Activated T-cell treated with anti-CD3 and anti-CD28 coated beads for 24 hours (primary cell): ENCODE results near the gene ZNF689.

ENCODE experiments used
- DNase-seq: peaks from one replicate; pipeline ENCODE4 v3.0.0-alpha.2; 2020; ENCODE audit warnings: low read depth

Gene ZNF689

GRCh38 chr16:30562021-30562420 lies 48.2 kb downstream of the ZNF689 start:
- no peak for DNase-seq

DNA sequence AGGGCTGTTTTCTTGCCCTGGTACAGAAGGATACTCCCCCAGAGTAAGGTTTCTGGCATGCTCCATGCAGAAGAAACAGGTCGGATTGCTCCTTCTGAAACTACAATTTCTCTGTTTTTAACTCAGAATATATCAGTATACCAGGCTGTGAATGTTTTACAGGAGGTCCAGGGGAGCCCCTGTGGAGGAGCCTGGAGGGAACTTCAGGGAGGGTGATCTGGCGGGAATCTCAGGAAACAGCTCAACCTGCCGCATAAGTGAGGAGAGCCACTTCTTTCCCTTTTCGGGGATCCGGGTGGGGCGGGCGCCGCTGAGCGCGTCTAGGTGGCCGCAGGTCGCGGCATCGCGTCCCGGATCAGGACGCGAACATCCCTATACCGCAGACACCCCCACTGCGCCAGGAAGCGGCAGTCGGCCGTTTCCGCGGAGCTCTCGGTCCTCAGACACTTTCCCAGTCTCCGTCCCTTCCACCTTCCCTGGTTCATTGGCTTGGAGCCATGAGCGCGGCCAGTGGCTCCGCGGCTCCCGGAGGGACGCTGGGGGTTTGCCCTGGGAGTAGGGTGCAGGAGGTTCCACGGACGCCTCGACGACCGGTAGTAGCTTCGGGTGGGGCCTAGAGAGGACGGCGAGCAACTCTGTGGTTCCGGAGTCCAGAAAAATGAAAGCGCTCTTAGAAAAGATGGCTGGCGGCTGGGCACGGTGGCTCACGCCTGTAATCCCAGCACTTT lies 48.9 kb downstream of the ZNF689 start:
- no peak for DNase-seq

DNA sequence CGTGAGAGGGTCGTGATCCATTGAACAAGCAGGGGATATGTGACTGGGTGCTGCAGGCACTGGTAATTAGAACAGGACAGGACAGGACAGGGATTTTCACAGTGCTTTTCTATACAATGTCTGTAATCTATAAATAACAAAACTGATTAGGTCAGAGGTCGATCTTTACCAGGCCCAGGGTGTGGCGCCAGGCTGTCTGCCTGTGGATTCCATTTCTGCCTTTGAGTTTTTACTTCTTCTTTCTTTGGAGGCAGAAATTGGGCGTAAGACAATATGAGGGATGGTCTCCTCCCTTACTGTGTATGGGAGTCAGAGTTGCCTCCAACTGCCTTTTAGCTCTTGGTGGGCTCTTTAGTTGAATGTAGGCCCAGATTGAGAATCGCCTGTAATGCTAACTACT lies 50.5 kb downstream of the ZNF689 start:
- no peak for DNase-seq

DNA sequence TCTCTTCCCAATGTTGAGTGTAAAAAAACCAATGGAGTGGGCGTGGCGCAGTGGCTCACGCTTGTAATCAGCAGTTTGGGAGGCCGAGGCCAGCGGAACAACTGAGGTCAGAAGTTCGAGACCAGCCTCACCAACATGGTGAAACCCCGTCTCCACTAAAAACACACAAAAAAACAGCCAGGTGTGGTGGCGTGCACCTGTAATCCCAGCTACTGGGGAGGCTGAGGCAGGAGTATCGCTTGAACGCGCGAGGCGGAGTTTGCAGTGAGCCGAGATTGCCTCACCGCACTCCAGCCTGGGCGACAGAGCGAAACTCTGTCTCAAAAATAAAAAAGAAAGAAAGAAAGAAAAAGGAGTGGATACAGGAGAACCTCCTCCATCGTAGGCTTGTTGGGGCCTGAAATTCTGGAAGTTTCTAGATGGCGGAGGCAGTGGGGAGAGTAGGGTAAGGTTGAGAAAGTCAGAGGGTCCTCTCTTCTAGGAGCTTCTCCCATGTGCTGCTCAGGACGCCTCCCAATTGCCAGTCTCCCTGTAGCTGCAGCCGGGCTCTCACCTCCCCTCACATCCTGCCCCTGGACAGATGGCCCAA lies 51.3 kb downstream of the ZNF689 start:
- no peak for DNase-seq

- peak; percentile 97 for DNase-seq
These were observed 52.0 kb downstream of the ZNF689 start, which contains the start of gene ZNF764 for GRCh38 chr16:30557957-30558788. Gene ZNF764, minus strand, starts transcription at chr16:30558374. Its CDS starts 192 bp downstream, at chr16:30558182.

GRCh38 chr16:30557707-30557956 lies 52.6 kb downstream of the ZNF689 start:
- DNase-seq: no peak

- no peak for DNase-seq
These were observed 54.1 kb downstream of the ZNF689 start for GRCh38 chr16:30556125-30556473.

- no peak for DNase-seq
These were observed 54.7 kb downstream of the ZNF689 start for GRCh38 chr16:30555315-30556124.

DNA sequence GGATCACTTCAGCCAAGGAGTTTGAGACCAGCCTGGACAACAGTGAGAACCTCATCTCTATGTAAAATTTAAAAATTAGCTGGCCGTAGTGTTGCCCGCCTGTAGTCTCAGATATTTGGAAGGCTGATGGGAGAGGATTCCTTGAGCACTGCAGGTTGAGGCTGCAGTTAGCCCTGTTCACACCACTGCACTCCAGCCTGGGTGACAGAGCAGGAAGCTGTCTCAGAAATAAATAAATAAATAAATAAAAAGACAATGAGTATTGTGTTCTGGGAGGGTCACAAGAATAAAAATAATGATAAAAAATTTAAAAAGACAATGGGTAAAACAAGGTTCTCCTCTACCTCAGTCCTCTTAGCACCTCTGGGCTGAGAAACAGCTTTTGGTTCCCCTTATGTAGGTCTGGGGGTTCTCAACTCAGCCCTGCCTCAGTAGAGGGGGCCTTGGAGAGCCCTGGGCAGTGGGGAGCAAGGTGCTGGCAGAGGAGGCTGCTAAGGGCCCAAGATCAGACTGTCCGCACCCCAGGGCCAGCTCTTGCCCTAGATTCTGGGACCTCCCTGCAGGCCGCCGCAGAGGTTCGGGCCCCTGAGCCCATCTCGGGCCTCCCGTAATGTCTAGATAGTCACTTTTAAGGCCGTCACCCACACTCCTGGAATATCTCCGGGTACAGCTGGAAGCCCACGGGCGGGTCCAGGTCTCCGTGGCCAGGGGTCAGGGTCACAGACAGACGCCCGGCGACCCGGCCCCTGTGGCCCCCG lies 55.5 kb downstream of the ZNF689 start:
- DNase-seq: no peak

DNA sequence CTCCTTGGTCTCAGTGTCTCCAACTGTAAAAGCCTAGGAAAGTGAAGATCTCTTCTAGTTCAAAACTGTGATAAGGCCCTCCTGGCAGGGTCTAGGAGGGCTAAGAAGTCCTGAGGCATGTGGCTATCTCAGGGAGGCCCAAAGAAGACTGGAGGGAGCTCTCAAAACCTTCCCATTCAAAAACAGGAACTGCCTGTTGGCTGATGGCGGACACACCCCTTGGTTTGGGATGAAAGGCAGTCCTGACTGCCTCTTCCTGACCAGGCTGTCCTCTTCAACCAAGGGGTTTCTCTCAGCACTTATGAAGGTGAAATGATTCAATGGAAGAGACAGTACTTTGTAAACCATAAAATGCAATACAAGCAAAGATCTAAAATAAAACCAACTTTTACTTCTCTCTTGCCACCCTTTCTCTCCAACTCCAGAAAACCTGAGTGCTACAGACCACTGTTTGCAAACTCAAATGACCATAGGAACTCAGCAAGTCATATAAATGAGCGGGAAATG lies 56.7 kb downstream of the ZNF689 start:
- no peak for DNase-seq

GRCh38 chr16:30552956-30553355 lies 57.2 kb downstream of the ZNF689 start:
- DNase-seq: no peak
